Fibroblast of pulmonary artery (primary cell): Measurements from ENCODE around the gene BMS1.
"Not testable (repeated sequence)": the region's sequence is repeated elsewhere in the genome, so short reads cannot be mapped to it uniquely, and the experiment has no call there.

Experiments used
- DNase-seq: peaks from one replicate; pipeline ENCODE4 v3.0.0-alpha.2; 2010; ENCODE audit warnings: low read depth
- H3K4me3 ChIP-seq: replicated peaks from 2 replicates; pipeline ENCODE4 v1.5.1; 2011; ENCODE audit warnings: low read depth, mild to moderate bottlenecking, control low read depth, low read length, moderate library complexity
- TF ChIP-seq, protein P1 (sequence below): IDR thresholded peaks from 2 replicates; pipeline ENCODE4 v1.5.1; 2011; ENCODE audit warnings: mild to moderate bottlenecking, control low read depth, low read length, inconsistent platforms; ENCODE audit errors: missing control alignments

The BMS1 gene

DNA sequence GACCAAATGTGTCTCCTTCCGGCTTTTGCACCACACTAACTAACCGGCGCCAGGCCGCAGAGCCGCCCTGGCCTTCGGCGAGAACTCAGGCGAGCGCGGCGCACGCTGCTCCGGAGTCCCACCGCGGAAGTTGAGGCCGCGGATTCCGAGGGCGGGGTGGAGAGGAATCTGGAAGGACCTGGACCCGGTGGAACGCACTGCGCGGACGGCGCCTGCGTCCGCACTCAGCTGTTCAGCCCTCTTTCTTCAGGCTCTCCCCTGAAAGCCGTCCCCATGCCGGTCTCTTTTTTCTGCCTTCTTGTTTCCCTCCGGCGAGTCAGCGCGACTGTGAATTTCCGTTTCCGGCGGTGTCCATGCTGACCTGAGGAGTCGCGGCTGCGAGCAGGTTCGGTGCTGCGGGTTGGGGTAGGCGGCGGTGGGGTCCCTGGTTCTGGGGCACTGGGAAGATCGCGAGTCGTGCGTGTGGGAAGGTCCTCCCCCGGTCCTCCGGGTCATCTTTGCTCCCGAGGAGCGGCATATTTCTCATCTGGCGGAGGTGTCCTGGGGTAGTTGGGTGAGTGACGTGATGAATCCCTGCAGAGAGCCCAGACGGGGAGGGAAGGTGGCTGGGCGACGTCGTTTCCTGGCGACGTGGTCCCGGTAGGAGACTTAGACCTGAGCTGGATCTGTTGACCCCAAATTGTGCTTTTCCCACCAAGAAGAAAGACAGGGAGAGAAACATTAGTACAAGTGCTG is at the start of gene BMS1:
Gene BMS1, plus strand, starts transcription at position 350 of the 735 bp plus-strand sequence. CDS start 1,600 bp downstream, outside the sequence.
- peak within 1 kb of the TSS; percentile 94 for H3K4me3 ChIP-seq
- TF ChIP-seq, protein P1, sequence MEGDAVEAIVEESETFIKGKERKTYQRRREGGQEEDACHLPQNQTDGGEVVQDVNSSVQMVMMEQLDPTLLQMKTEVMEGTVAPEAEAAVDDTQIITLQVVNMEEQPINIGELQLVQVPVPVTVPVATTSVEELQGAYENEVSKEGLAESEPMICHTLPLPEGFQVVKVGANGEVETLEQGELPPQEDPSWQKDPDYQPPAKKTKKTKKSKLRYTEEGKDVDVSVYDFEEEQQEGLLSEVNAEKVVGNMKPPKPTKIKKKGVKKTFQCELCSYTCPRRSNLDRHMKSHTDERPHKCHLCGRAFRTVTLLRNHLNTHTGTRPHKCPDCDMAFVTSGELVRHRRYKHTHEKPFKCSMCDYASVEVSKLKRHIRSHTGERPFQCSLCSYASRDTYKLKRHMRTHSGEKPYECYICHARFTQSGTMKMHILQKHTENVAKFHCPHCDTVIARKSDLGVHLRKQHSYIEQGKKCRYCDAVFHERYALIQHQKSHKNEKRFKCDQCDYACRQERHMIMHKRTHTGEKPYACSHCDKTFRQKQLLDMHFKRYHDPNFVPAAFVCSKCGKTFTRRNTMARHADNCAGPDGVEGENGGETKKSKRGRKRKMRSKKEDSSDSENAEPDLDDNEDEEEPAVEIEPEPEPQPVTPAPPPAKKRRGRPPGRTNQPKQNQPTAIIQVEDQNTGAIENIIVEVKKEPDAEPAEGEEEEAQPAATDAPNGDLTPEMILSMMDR, result no peak
- DNase-seq, result peak; percentile 96

- DNase-seq, result peak; percentile 10
- TF ChIP-seq, protein P1, result no peak
- H3K4me3 ChIP-seq, result no peak overlapping the region
Observed at GRCh38 chr10:42734536-42734935, 48.1 kb upstream of the BMS1 start.

GRCh38 chr10:42738679-42739078 is 43.9 kb upstream of the BMS1 start:
- DNase-seq, result no peak
- no peak overlapping the region for H3K4me3 ChIP-seq
- TF ChIP-seq, protein P1, result no peak

- H3K4me3 ChIP-seq, DNase-seq: not testable (repeated sequence)
Observed at GRCh38 chr10:42741536-42741935, 41.1 kb upstream of the BMS1 start.

GRCh38 chr10:42743697-42744096 is 38.9 kb upstream of the BMS1 start:
- DNase-seq, result no peak
- TF ChIP-seq, protein P1, result no peak
- no peak overlapping the region for H3K4me3 ChIP-seq

GRCh38 chr10:42744134-42744701 is 38.4 kb upstream of the BMS1 start:
- no peak overlapping the region for H3K4me3 ChIP-seq
- DNase-seq, result no peak
- TF ChIP-seq, protein P1, result no peak

DNA sequence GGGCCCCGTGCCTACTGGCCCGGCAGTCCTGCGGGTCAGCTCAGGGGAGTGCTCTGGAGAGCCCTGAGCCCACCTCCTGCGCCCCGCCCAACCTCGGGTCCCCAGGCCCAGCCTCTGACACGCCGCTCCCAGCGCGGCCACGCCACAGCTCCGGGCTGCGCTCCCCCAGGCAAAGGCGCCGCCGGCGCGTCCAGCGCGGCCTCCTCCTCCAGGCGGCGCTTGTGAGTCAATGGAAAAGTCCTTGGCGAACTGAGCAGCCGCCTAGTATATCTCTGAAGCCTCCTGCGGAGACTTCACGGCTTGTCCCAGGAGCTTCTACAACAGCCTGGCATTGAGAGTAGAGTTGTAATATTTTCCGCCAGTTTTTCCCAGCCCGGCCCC is 29.5 kb upstream of the BMS1 start:
- DNase-seq, result peak; percentile 78
- peak overlapping the region; percentile 44 for H3K4me3 ChIP-seq
- TF ChIP-seq, protein P1, result peak; percentile 63
